A549 (cell line): Measurements from ENCODE around the gene OR2AJ1.

Source experiments
- EHMT2 ChIP-seq: fragments of 200-600 bp; sonication (generic); IDR thresholded peaks from 2 replicates; pipeline ENCODE4 v1.6.1; 2016; ENCODE audit warnings: antibody characterized with exemption, low read depth, mild to moderate bottlenecking, moderate library complexity
- JUN ChIP-seq, 2 experiments: fragments of >200 bp; sonication (Bioruptor Twin); formaldehyde crosslinking; IDR thresholded peaks; 2 replicates in 1 of 2; 3 replicates in 1 of 2; pipeline ENCODE4 v1.6.1; 2016 to 2017
- MYC ChIP-seq: IDR thresholded peaks from 2 replicates; pipeline ENCODE4 v1.6.1; 2012; ENCODE audit warnings: mild to moderate bottlenecking, inconsistent platforms, low read length, improper control_type of control experiment, borderline replicate concordance
- POLR2A ChIP-seq: IDR thresholded peaks from 2 replicates; pipeline ENCODE4 v1.6.1; 2012; ENCODE audit warnings: mild to moderate bottlenecking, low read length
- SREBF2 ChIP-seq: fragments of 450-650 bp; IDR thresholded peaks from 2 replicates; pipeline ENCODE4 v1.6.1; 2014; ENCODE audit warnings: mild to moderate bottlenecking, moderate library complexity
- TP53 ChIP-seq: fragments of 250-450 bp; sonication (Bioruptor Pico); IDR thresholded peaks from 2 replicates; pipeline ENCODE4 v1.5.0; 2021; ENCODE audit warnings: mild to moderate bottlenecking, moderate library complexity
- TF ChIP-seq, protein P1 (sequence below): fragments of >200 bp; sonication (Bioruptor Twin); formaldehyde crosslinking; IDR thresholded peaks from 3 replicates; pipeline ENCODE4 v1.5.1; 2016
- TF ChIP-seq, protein P2 (sequence below): IDR thresholded peaks from 2 replicates; pipeline ENCODE4 v1.6.1; 2012
- TF ChIP-seq, protein P3 (sequence below): fragments of 450-650 bp; IDR thresholded peaks from 2 replicates; pipeline ENCODE4 v1.6.1; 2014; ENCODE audit warnings: antibody characterized with exemption

DNA sequence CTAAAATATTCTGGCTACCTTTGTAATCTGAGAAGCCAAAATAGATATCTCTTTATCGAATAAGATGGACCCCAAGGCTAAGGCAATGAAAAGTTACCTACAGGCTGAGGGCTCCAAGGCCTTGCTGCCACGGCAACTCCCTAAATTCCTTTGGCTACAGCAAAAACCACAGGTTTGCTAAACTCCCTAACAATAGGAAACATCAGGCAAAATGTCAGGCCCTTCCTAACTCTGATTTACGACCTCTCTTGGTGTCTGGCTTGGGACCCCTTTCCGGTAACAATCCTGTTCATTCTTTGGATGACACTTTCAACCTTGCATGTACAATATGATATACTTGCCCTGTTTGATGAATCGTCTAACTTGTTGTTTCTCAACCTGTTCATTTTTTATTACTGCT lies 15.9 kb upstream of the OR2AJ1 start:
- TF ChIP-seq, protein P1, sequence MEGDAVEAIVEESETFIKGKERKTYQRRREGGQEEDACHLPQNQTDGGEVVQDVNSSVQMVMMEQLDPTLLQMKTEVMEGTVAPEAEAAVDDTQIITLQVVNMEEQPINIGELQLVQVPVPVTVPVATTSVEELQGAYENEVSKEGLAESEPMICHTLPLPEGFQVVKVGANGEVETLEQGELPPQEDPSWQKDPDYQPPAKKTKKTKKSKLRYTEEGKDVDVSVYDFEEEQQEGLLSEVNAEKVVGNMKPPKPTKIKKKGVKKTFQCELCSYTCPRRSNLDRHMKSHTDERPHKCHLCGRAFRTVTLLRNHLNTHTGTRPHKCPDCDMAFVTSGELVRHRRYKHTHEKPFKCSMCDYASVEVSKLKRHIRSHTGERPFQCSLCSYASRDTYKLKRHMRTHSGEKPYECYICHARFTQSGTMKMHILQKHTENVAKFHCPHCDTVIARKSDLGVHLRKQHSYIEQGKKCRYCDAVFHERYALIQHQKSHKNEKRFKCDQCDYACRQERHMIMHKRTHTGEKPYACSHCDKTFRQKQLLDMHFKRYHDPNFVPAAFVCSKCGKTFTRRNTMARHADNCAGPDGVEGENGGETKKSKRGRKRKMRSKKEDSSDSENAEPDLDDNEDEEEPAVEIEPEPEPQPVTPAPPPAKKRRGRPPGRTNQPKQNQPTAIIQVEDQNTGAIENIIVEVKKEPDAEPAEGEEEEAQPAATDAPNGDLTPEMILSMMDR: no peak
- TF ChIP-seq POLR2A (no peak), MYC (no peak), SREBF2 (no peak), JUN (IDR thresholded peaks at IDR 0.05) (no peak), TP53 (CRISPR knock-in tag) (no peak), EHMT2 (no peak)
- TF ChIP-seq, protein P2, sequence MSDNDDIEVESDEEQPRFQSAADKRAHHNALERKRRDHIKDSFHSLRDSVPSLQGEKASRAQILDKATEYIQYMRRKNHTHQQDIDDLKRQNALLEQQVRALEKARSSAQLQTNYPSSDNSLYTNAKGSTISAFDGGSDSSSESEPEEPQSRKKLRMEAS: no peak
- TF ChIP-seq, protein P3, sequence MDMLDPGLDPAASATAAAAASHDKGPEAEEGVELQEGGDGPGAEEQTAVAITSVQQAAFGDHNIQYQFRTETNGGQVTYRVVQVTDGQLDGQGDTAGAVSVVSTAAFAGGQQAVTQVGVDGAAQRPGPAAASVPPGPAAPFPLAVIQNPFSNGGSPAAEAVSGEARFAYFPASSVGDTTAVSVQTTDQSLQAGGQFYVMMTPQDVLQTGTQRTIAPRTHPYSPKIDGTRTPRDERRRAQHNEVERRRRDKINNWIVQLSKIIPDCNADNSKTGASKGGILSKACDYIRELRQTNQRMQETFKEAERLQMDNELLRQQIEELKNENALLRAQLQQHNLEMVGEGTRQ: no peak
